Stomach smooth muscle (tissue), 2 donors: Measurements from ENCODE around the gene MAP1S.

Source experiments
- H3K27ac ChIP-seq: one replicate; pipeline ENCODE4 v1.7.0; 2013; ENCODE audit warnings: mild to moderate bottlenecking, low read length, inconsistent platforms
- H3K27me3 ChIP-seq, 2 donors: one replicate each; pipeline ENCODE4 v1.7.0; 2013; ENCODE audit warnings: low read length in 2 of 2; ENCODE audit not compliant: insufficient read depth in 2 of 2, control insufficient read depth in 1 of 2
- H3K36me3 ChIP-seq, 2 donors: one replicate each; pipeline ENCODE4 v1.7.0; 2013; ENCODE audit warnings: low read length in 2 of 2; ENCODE audit not compliant: control insufficient read depth in 2 of 2, insufficient read depth in 2 of 2
- H3K4me1 ChIP-seq: one replicate; pipeline ENCODE4 v1.7.0; 2013; ENCODE audit warnings: low read length; ENCODE audit not compliant: control insufficient read depth, insufficient read depth
- H3K4me3 ChIP-seq, 2 donors: one replicate each; pipeline ENCODE4 v1.7.0; 2013; ENCODE audit warnings: low read length in 2 of 2
- H3K9ac ChIP-seq, 2 donors: one replicate each; pipeline ENCODE4 v1.7.0; 2013; ENCODE audit warnings: low read length in 2 of 2, mild to moderate bottlenecking in 1 of 2
- H3K9me3 ChIP-seq, 2 donors: one replicate each; pipeline ENCODE4 v1.7.0; 2013; ENCODE audit warnings: low read length in 2 of 2; ENCODE audit not compliant: control insufficient read depth in 2 of 2
- donor health status: healthy.
- donor health status: Pancreatic carcinoma.

Gene MAP1S

DNA sequence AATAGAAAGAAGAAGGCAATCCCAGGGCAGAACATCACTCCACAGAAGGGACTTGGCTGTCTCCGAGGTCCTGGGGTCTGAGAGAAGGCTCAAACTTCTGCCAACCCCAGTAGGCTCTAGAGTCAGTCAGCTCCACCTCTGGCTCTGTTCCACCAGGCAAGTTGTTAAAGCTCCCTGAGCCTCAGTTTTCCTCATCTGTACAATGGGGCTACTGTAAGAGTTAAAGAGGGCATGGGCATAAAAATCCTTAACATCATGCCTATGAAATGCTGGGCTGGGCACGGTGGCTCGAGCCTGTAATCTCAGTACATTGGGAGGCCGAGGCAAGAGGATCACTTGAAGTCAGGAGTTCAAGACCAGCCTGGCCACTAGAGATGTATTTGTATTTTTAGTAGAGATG is 36.2 kb upstream of the MAP1S start:
- Histone ChIP-seq H3K36me3 (no peaks in the 10 kb centered on the region), H3K4me3 (no peak overlapping the region), H3K27ac (no peak overlapping the region), H3K9me3 (no peaks in the 10 kb centered on the region), H3K9ac (no peak overlapping the region), H3K27me3 (peaks cover 45 to 49% of the 10 kb centered on the region in 2 donors), H3K4me1 (peaks cover 6% of the 10 kb centered on the region)

GRCh38 chr19:17684256-17684655 is 35.0 kb upstream of the MAP1S start:
- Histone ChIP-seq H3K9ac (no peak overlapping the region), H3K9me3 (no peaks in the 10 kb centered on the region), H3K36me3 (no peaks in the 10 kb centered on the region), H3K27me3 (peaks cover 52 to 56% of the 10 kb centered on the region in 2 donors), H3K4me3 (no peak overlapping the region), H3K4me1 (peaks cover 6% of the 10 kb centered on the region), H3K27ac (no peak overlapping the region)

- Histone ChIP-seq H3K9me3 (no peaks in the 10 kb centered on the region), H3K36me3 (no peaks in the 10 kb centered on the region), H3K9ac (no peak overlapping the region), H3K27me3 (peaks cover 48 to 52% of the 10 kb centered on the region in 2 donors), H3K4me1 (no peaks in the 10 kb centered on the region), H3K27ac (no peak overlapping the region), H3K4me3 (no peak overlapping the region)
Measured at GRCh38 chr19:17685451-17686022, 33.7 kb upstream of the MAP1S start.

DNA sequence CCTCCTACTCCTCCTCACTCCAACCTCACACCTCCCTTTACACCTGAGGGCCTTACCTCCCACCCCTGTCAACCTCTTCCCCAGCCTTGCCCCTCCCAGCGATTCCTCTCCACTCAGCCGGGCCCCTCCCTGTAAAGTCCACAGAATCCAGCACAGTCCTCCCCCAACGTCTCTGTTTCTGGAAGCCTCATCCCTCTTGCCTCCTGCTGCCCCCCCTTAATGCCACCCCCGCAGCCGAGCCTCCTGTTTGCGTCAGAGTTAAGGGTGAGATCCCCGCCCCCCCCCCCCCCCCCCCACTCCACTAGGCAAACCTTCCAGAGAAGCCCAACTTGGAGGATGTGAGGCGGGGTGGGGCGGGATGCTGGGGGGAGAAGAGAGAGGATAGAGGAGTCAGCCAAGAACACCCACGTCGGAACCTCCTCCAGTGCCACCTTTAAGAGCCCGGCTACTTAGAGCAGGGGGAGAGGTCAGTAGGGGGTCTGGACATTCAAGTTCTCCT is 33.2 kb upstream of the MAP1S start:
- no peaks in the 10 kb centered on the region for H3K4me1 ChIP-seq
- H3K27me3 ChIP-seq, result peaks cover 49 to 52% of the 10 kb centered on the region in 2 donors
- no peak overlapping the region for H3K9ac ChIP-seq
- no peak overlapping the region for H3K27ac ChIP-seq
- no peak overlapping the region for H3K4me3 ChIP-seq
- no peaks in the 10 kb centered on the region for H3K36me3 ChIP-seq
- H3K9me3 ChIP-seq, result no peaks in the 10 kb centered on the region

- H3K4me1 ChIP-seq, result no peaks in the 10 kb centered on the region
- H3K36me3 ChIP-seq, result no peaks in the 10 kb centered on the region
- no peak overlapping the region for H3K4me3 ChIP-seq
- H3K9ac ChIP-seq, result no peak overlapping the region
- no peak overlapping the region for H3K27ac ChIP-seq
- peaks cover 44 to 47% of the 10 kb centered on the region in 2 donors for H3K27me3 ChIP-seq
- no peaks in the 10 kb centered on the region for H3K9me3 ChIP-seq
Measured at GRCh38 chr19:17686592-17687024, 32.7 kb upstream of the MAP1S start.

GRCh38 chr19:17687141-17687856 is 32.0 kb upstream of the MAP1S start:
- no peak overlapping the region for H3K27ac ChIP-seq
- no peaks in the 10 kb centered on the region for H3K9me3 ChIP-seq
- H3K27me3 ChIP-seq, result peaks cover 44% of the 10 kb centered on the region in 2 donors
- no peaks in the 10 kb centered on the region for H3K36me3 ChIP-seq
- no peak overlapping the region for H3K4me3 ChIP-seq
- no peaks in the 10 kb centered on the region for H3K4me1 ChIP-seq
- H3K9ac ChIP-seq, result no peak overlapping the region

DNA sequence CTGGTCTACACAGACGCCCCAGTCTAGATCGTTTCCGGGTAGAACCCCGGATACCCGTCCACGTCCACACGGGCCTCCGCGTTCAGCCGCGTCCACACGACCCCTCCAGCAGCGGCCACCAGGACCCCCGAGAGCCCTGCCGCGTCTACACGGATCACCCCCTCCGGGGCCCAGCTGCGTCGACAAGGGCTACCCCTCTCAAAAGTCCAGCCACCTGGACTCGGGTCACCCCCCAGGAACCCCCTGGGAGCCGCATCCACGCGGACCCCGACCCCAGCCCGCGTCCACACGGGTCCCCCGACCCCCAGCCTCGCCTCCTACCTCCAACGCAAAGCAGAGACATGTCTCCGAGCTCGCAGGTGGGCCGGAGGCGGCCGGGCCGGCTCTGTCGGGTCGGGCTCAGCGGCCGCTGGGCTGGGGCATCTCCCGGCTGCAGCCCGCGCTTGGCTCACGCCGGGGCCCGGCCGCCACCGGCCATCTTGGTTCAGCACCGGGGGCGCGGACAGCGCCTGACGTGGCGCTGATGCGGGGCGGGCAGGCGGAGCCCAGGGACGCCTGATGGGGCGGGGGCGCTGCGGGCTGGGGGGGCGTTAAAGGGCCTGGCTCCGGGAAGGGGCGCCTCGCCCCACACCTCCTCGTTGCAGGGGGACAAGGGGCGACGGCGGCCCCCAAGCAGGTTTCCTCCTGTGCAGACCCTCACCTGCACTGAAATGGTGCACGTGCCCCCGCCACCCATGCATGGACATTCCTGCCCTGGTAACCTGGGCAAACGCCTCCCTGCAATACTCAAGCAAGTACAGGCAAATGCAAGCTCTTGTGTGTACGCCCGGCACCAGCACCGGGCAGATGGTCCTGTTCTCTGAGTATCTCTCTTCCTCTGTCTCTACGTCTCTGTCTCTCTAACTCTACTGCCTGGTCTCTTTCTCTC is 31.2 kb upstream of the MAP1S start, which contains the start of gene UNC13A:
UNC13A (minus strand) TSS at position 498 of the 928 bp plus-strand sequence; CDS start at position 343, 155 bp downstream.
- peaks cover 41 to 46% of the 10 kb centered on the region in 2 donors for H3K27me3 ChIP-seq
- H3K9me3 ChIP-seq, result no peaks in the 10 kb centered on the region

GRCh38 chr19:17688853-17689595 is 30.3 kb upstream of the MAP1S start:
- H3K9ac ChIP-seq, result no peak overlapping the region
- H3K27me3 ChIP-seq, result peaks cover 40 to 43% of the 10 kb centered on the region in 2 donors
- no peak overlapping the region for H3K4me3 ChIP-seq

More for the DNA sequence above, 31.2 kb upstream of the MAP1S start, which contains the start of gene UNC13A:
- no peak within 1 kb of the TSS for H3K9ac ChIP-seq
- H3K27ac ChIP-seq, result no peak within 1 kb of the TSS
- no peak within 1 kb of the TSS for H3K4me3 ChIP-seq
- no peaks in the 10 kb centered on the region for H3K36me3 ChIP-seq
- H3K4me1 ChIP-seq, result no peaks in the 10 kb centered on the region

DNA sequence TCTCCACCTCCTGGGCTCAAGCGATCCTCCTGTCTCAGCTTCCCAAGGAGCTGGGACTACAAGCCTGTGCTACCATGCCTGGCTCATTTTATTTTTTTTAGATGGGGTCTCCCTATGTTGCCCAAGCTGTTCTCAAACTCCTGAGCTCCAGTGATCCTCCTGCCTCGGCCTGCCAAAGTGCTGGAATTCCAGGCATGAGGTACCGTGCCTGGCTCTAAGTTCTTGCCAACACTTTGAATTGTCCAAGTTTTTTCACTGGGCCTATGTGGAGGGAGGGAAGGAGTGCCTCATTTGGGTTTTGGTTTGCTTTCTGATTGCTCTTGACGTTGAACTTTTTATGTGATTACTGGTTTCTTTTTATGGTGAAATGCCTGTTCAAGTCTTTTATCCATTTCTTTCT is 26.7 kb upstream of the MAP1S start:
- no peaks in the 10 kb centered on the region for H3K36me3 ChIP-seq
- H3K27me3 ChIP-seq, result peaks cover 21 to 25% of the 10 kb centered on the region in 2 donors
- no peak overlapping the region for H3K27ac ChIP-seq
- H3K9me3 ChIP-seq, result no peaks in the 10 kb centered on the region
- H3K4me3 ChIP-seq, result no peak overlapping the region
- H3K4me1 ChIP-seq, result no peaks in the 10 kb centered on the region
- no peak overlapping the region for H3K9ac ChIP-seq

More at GRCh38 chr19:17688853-17689595, 30.3 kb upstream of the MAP1S start:
- H3K27ac ChIP-seq, result no peak overlapping the region
- H3K36me3 ChIP-seq, result no peaks in the 10 kb centered on the region
- H3K4me1 ChIP-seq, result no peaks in the 10 kb centered on the region
- no peaks in the 10 kb centered on the region for H3K9me3 ChIP-seq

DNA sequence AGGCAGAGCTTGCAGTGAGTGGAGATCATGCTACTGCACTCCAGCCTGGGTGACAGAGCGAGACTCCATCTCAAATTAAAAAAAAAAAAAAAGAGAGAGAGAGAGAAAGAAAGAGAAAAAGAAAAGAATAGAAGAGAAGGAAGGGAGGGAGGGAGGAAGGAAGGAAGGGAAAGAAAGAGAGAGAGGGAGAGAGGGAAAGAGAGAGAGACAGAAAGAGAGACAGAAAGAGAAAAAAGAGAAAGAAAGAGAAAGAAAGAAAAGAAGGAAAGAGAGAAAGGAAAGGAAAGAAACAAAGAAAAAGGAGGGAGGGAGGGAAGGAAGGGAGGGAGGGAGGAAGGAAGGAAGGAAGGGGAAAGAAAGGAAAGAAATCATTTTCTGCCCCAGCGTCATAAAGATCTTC is 24.1 kb upstream of the MAP1S start:
- Histone ChIP-seq H3K4me1 (no peaks in the 10 kb centered on the region), H3K27me3 (peaks cover 12 to 15% of the 10 kb centered on the region in 2 donors), H3K9me3 (no peaks in the 10 kb centered on the region), H3K9ac (no peak overlapping the region), H3K27ac (no peak overlapping the region), H3K4me3 (no peak overlapping the region), H3K36me3 (no peaks in the 10 kb centered on the region)
